HG02970 (cell line): Measurements from ENCODE around the gene SIK3.

Source experiments
- ATAC-seq: cut with Tn5 transposase; IDR thresholded peaks from one replicate; pipeline ENCODE4 v1.9.1; 2021; ENCODE audit warnings: mild to moderate bottlenecking, moderate library complexity, moderate number of reproducible peaks; ENCODE audit not compliant: unreplicated experiment, low FRiP score

The SIK3 gene

GRCh38 chr11:116833816-116834534 is 264.3 kb downstream of the SIK3 start:
- no peak for ATAC-seq

DNA sequence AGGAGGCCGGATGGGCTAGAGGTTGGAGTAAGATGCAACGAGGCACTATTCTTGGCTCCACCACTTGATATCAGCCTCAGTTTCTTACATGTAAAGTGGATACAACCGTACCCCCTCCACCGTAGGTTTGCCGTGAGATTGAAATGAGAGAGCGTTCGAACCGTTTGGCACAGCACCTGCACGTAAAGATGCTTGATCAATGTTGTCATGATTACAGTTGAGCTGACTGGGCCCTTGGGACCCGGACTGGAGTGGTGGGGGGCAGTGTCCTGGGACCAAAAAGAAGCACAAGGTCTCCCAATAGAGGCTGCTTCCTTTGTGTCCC is 264.8 kb downstream of the SIK3 start:
- no peak for ATAC-seq

- no peak for ATAC-seq
These were observed 265.6 kb downstream of the SIK3 start for GRCh38 chr11:116832350-116833290.

- no peak for ATAC-seq
These were observed 266.4 kb downstream of the SIK3 start for GRCh38 chr11:116831790-116832349.

DNA sequence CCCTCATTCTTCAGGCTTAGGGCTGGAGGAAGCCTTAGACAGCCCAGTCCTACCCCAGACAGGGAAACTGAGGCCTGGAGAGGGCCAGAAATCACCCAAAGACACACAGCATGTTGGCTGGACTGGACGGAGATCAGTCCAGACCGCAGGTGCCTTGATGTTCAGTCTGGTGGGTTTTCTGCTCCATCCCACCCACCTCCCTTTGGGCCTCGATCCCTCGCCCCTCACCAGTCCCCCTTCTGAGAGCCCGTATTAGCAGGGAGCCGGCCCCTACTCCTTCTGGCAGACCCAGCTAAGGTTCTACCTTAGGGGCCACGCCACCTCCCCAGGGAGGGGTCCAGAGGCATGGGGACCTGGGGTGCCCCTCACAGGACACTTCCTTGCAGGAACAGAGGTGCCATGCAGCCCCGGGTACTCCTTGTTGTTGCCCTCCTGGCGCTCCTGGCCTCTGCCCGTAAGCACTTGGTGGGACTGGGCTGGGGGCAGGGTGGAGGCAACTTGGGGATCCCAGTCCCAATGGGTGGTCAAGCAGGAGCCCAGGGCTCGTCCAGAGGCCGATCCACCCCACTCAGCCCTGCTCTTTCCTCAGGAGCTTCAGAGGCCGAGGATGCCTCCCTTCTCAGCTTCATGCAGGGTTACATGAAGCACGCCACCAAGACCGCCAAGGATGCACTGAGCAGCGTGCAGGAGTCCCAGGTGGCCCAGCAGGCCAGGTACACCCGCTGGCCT is 267.9 kb downstream of the SIK3 start:
- ATAC-seq = no peak

DNA sequence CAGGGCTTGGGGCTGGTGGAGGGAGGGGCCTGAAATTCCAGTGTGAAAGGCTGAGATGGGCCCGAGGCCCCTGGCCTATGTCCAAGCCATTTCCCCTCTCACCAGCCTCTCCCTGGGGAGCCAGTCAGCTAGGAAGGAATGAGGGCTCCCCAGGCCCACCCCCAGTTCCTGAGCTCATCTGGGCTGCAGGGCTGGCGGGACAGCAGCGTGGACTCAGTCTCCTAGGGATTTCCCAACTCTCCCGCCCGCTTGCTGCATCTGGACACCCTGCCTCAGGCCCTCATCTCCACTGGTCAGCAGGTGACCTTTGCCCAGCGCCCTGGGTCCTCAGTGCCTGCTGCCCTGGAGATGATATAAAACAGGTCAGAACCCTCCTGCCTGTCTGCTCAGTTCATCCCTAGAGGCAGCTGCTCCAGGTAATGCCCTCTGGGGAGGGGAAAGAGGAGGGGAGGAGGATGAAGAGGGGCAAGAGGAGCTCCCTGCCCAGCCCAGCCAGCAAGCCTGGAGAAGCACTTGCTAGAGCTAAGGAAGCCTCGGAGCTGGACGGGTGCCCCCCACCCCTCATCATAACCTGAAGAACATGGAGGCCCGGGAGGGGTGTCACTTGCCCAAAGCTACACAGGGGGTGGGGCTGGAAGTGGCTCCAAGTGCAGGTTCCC is 268.6 kb downstream of the SIK3 start, which contains the start of gene APOC3:
Gene APOC3, plus strand, starts transcription at position 383 of the 659 bp plus-strand sequence. CDS start 676 bp downstream, outside the sequence.
- ATAC-seq = no peak

DNA sequence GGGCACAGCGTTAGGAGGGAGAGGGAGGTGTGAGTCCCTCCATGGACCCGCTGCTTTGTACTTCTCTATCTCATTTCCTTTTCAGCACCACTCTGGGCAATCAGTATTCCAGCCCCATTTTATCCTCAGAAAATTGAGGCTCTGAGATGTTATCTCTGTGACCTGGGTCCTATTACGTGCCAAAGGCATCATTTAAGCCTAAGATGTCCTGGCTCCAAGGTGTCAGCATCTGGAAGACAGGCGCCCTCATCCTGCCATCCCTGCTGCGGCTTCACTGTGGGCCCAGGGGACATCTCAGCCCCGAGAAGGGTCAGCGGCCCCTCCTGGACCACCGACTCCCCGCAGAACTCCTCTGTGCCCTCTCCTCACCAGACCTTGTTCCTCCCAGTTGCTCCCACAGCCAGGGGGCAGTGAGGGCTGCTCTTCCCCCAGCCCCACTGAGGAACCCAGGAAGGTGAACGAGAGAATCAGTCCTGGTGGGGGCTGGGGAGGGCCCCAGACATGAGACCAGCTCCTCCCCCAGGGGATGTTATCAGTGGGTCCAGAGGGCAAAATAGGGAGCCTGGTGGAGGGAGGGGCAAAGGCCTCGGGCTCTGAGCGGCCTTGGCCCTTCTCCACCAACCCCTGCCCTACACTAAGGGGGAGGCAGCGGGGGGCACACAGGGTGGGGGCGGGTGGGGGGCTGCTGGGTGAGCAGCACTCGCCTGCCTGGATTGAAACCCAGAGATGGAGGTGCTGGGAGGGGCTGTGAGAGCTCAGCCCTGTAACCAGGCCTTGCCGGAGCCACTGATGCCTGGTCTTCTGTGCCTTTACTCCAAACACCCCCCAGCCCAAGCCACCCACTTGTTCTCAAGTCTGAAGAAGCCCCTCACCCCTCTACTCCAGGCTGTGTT is 269.4 kb downstream of the SIK3 start:
- ATAC-seq = no peak

- ATAC-seq = no peak
These were observed 270.8 kb downstream of the SIK3 start for GRCh38 chr11:116827461-116827860.

- ATAC-seq = no peak
These were observed 271.3 kb downstream of the SIK3 start for GRCh38 chr11:116826751-116827431.

GRCh38 chr11:116825854-116826750 is 272.1 kb downstream of the SIK3 start:
- ATAC-seq = no peak

DNA sequence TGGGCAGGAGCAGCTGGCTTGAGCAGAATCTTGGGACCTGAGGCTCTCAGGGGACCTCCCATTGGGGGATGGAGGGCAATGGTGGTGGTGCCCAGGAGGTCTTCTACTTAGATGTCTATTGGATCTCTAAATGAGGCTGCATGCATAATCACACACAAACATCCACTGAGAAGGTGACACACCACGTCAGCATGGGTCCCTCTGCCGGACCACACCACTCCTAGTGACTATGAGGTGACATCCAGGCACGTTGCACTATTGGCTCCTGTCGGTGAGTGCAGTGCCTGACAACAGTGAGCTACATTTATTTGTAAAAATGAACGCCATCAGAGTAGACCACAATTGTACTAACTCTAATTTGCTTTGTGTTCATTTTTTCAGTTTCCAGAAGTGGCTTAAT is 272.8 kb downstream of the SIK3 start:
- no peak for ATAC-seq

GRCh38 chr11:116823031-116823843 is 275.0 kb downstream of the SIK3 start, which contains the start of gene APOA4:
TSS of gene APOA4 (minus strand) at chr11:116823304. CDS start at chr11:116823191, 113 bp downstream.
- no peak for ATAC-seq

DNA sequence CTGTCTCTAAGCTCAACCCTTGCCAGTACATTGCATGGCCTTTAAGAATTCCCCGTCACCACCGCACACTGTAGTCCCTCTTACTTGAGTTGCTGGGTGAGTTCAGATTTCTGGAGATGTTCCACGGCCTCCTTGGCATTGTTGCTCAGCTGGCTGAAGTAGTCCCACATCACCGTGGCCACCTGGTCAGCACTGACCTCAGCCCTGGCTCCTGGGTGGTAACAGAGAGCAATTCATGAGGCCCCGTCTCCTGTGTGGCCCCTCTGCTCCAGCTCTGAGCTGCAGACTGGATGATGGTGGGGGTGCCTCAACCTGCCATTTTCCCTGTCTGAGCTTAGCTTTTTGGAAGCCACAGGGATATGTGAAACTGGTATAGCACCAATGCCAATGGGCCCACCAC is 275.7 kb downstream of the SIK3 start:
- ATAC-seq = no peak

DNA sequence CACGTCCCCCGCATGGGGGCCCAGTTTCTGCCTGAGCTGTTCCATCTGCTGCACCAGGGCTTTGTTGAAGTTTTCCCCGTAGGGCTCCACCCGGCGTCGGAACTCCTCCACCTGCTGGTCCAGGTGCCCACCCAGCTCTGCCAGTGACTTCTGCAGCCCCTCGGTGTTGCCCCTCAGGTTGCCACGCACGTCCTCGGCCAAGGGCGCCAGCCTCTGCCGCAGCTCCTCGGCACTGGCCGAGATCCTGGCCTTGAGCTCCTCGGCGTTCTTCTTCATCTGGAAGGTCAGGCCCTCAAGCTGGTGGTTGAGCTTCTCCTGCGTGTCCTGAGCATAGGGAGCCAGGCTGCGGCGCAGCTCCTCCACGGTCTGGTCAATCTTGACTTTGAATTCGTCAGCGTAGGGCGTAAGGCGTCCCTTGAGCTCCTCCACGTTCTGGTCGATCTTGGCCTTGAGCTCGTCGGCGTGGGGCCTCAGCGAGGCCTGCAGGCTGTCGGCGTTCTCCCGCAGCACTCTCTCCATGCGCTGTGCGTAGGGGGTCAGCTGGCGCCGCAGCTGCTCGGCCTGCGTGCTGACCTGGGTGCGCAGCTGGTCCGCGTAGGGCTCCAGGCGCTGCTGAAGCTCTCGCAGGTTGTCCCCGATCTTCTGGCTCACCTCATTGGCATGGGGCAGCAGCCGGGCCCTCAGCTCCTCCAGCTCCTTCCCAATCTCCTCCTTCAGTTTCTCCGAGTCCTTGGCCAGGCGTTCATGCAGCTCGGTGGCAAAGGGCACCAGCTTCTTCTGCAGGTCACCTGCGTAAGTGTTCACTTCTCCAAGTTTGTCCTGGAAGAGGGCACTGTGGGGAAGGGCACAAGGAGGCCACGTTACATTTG is 276.9 kb downstream of the SIK3 start:
- ATAC-seq = no peak

DNA sequence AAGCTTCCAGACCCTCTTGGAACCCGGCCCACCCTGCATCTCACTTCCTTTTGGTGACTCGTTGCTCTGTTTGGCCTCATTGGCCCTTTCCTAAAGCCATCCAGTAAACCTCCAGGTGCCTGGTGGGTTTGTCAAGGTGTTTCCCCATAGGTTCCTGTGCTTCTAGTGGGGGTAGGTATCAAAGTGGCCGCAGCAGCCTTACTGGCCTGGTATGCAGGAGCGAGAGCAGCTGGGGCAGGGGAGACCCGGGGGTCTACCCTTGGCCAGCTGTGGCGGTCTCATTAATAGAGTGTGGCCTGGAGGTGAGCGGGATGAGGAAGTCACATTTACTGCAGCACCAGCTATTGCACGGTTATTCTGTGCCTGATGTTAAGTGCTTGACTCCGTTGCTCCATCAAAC is 279.2 kb downstream of the SIK3 start:
- no peak for ATAC-seq

DNA sequence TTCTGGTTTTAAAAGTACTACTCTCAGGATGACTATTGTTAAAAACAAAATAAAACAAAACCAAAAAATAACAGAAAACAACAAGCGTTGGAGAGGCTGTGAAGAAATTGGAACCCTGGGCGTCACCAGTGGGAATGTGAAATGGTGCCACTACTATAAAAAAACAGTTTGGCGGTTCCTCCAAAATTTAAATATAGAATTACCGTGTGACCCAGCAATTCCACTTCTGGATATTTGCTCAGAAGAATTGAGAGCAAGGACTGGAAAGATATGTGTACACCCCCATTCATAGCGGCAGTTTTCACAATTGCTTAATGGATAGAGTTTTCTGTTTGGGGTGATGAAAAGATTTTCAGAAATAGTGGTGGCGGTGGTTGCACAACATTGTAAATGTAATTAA is 283.7 kb downstream of the SIK3 start:
- ATAC-seq = no peak
